GM12878 (cell line): Measurements from ENCODE around the gene MSI2. TPM values are rescaled to one million over a fixed set of nuclear protein-coding genes. Genes with fewer than 3 reads are reported as not detected.

Experiments
- ATF7 ChIP-seq: fragments of 450-650 bp; IDR thresholded peaks from 2 replicates; pipeline ENCODE4 v1.6.1; 2016; ENCODE audit warnings: low read depth, mild to moderate bottlenecking
- CEBPZ ChIP-seq: fragments of 150-350 bp; IDR thresholded peaks from 2 replicates; pipeline ENCODE4 v1.6.1; 2016; ENCODE audit warnings: low read depth, low read length
- CHD2 ChIP-seq: IDR thresholded peaks from 2 replicates; pipeline ENCODE4 v1.6.1; 2011; ENCODE audit warnings: low read depth, low read length, improper control_type of control experiment, borderline replicate concordance
- EZH2 ChIP-seq: IDR thresholded peaks from 2 replicates; pipeline ENCODE4 v1.6.1; 2012; ENCODE audit warnings: low read depth, mild to moderate bottlenecking, control low read depth, inconsistent platforms, low read length, borderline replicate concordance; ENCODE audit not compliant: control insufficient read depth
- MTA3 ChIP-seq: IDR thresholded peaks from 2 replicates; pipeline ENCODE4 v1.6.1; 2012; ENCODE audit warnings: low read length, inconsistent platforms, borderline replicate concordance
- MYC ChIP-seq: IDR thresholded peaks from 2 replicates; pipeline ENCODE4 v1.6.1; 2011; ENCODE audit warnings: mild to moderate bottlenecking, low read length, moderate library complexity, inconsistent platforms; ENCODE audit not compliant: insufficient read depth, insufficient replicate concordance, insufficient read length, severe bottlenecking
- NR2C2 ChIP-seq: IDR thresholded peaks from 2 replicates; pipeline ENCODE4 v1.6.1; 2011; ENCODE audit warnings: borderline replicate concordance, low read depth; ENCODE audit not compliant: control insufficient read depth, insufficient read length
- PBX3 ChIP-seq: IDR thresholded peaks from 2 replicates; pipeline ENCODE4 v1.6.1; 2011; ENCODE audit warnings: mild to moderate bottlenecking, low read depth, low read length, moderate library complexity; ENCODE audit not compliant: insufficient replicate concordance
- POLR2AphosphoS5 ChIP-seq: IDR thresholded peaks from 2 replicates; pipeline ENCODE4 v1.6.1; 2011; ENCODE audit warnings: mild to moderate bottlenecking, low read length, inconsistent platforms
- SIN3A ChIP-seq: IDR thresholded peaks from 2 replicates; pipeline ENCODE4 v1.6.1; 2012; ENCODE audit warnings: low read depth, low read length, improper control_type of control experiment
- SP1 ChIP-seq: IDR thresholded peaks from one replicate; pipeline ENCODE4 v1.6.1; 2011; ENCODE audit warnings: low read depth, low read length
- STAT3 ChIP-seq: IDR thresholded peaks from 2 replicates; pipeline ENCODE4 v1.6.1; 2011; ENCODE audit warnings: low read depth, low read length, improper control_type of control experiment
- SUPT20H ChIP-seq: IDR thresholded peaks from 2 replicates; pipeline ENCODE4 v1.6.1; 2011; ENCODE audit warnings: low read depth, mild to moderate bottlenecking, low read length, moderate library complexity, borderline replicate concordance; ENCODE audit not compliant: control insufficient read depth
- SUZ12 ChIP-seq: fragments of 200-600 bp; sonication (generic); IDR thresholded peaks from one replicate; pipeline ENCODE4 v1.6.1; 2018; ENCODE audit warnings: antibody characterized with exemption, mild to moderate bottlenecking; ENCODE audit not compliant: unreplicated experiment
- TARDBP ChIP-seq: IDR thresholded peaks from 2 replicates; pipeline ENCODE4 v1.6.1; 2016; ENCODE audit warnings: borderline replicate concordance
- TBL1XR1 ChIP-seq: IDR thresholded peaks from 2 replicates; pipeline ENCODE4 v1.6.1; 2012; ENCODE audit warnings: low read depth, low read length, improper control_type of control experiment
- TCF7 ChIP-seq: IDR thresholded peaks from 2 replicates; pipeline ENCODE4 v1.6.1; 2014; ENCODE audit warnings: antibody characterized with exemption, borderline replicate concordance
- ZBTB40 ChIP-seq: fragments of 450-650 bp; IDR thresholded peaks from 2 replicates; pipeline ENCODE4 v1.6.1; 2016; ENCODE audit warnings: mild to moderate bottlenecking, moderate library complexity, borderline replicate concordance
- ZSCAN29 ChIP-seq: fragments of 450-650 bp; IDR thresholded peaks from 2 replicates; pipeline ENCODE4 v1.6.1; 2017; ENCODE audit warnings: mild to moderate bottlenecking, moderate library complexity
- polyA plus RNA-seq, 11 experiments: library from polyadenylated mRNA; depleted of rRNA in 4 of 11; unstranded in 6 of 11; stranded (reverse) in 5 of 11; fragments of >200 nt; fragmentation: Nextera tagmentation in 4 of 11; fragmentation: Illumina TruSeq in 1 of 11; extraction: Ambion mirVana in 4 of 11; extraction: Trizol in 1 of 11; gene quantifications; 1 replicate in 1 of 11; 2 replicates in 10 of 11; pipeline versions ENCODE4 v1.2.1 to v1.2.3, GENCODE V29; 2011 to 2016; ENCODE audit warnings: inconsistent platforms in 2 of 11, missing spikeins in 2 of 11, low read depth in 1 of 11
- total RNA-seq, 4 experiments: library from RNA; depleted of rRNA in 3 of 4; stranded (reverse); fragments of >200 nt in 3 of 4; fragmentation: Illumina TruSeq in 1 of 4; extraction: Trizol in 1 of 4; gene quantifications; 2 replicates each; pipeline versions ENCODE4 v1.2.1 to v1.2.3, GENCODE V29; 2013 to 2021
- TF ChIP-seq, protein P1 (sequence below): IDR thresholded peaks from 2 replicates; pipeline ENCODE4 v1.6.1; 2012; ENCODE audit warnings: low read depth, low read length, improper control_type of control experiment

Gene MSI2
- total and polyA plus RNA-seq, 10 of the 15 experiments (the other 5 are each of a cell fraction or from before 2014, with no cell fraction given), result 6.1 to 76.1 (median 42.0) TPM

GRCh38 chr17:57284984-57285646 is 28.8 kb downstream of the MSI2 start (continued):
- no peak for TF ChIP-seq PBX3
- peak; percentile 36; the same call in 1 of the 2 replicates for TF ChIP-seq CHD2
- TF ChIP-seq TARDBP, result no peak
- no peak for TF ChIP-seq POLR2AphosphoS5
- TF ChIP-seq TBL1XR1, result no peak
- no peak for TF ChIP-seq SIN3A
- TF ChIP-seq SP1, result no peak
- TF ChIP-seq SUZ12, result no peak
- no peak for TF ChIP-seq MYC
- TF ChIP-seq STAT3, result no peak
- TF ChIP-seq CEBPZ, result no peak
- peak; percentile 41; the same call in 1 of the 2 replicates for TF ChIP-seq MTA3
- TF ChIP-seq TCF7, result no peak
- TF ChIP-seq ZBTB40, result peak; percentile 62; the same call in 1 of the 2 replicates
- TF ChIP-seq NR2C2, result no peak
- TF ChIP-seq ZSCAN29, result no peak
- no peak for TF ChIP-seq EZH2
- no peak for TF ChIP-seq ATF7
- TF ChIP-seq SUPT20H, result no peak
- TF ChIP-seq, protein P1, sequence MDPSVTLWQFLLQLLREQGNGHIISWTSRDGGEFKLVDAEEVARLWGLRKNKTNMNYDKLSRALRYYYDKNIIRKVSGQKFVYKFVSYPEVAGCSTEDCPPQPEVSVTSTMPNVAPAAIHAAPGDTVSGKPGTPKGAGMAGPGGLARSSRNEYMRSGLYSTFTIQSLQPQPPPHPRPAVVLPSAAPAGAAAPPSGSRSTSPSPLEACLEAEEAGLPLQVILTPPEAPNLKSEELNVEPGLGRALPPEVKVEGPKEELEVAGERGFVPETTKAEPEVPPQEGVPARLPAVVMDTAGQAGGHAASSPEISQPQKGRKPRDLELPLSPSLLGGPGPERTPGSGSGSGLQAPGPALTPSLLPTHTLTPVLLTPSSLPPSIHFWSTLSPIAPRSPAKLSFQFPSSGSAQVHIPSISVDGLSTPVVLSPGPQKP, result no peak
